ENCODE data around the gene CBX2.

GRCh38 chr17:79738643-79739042, 39.3 kb upstream of the CBX2 start:
- TF ChIP-seq, protein P1, sequence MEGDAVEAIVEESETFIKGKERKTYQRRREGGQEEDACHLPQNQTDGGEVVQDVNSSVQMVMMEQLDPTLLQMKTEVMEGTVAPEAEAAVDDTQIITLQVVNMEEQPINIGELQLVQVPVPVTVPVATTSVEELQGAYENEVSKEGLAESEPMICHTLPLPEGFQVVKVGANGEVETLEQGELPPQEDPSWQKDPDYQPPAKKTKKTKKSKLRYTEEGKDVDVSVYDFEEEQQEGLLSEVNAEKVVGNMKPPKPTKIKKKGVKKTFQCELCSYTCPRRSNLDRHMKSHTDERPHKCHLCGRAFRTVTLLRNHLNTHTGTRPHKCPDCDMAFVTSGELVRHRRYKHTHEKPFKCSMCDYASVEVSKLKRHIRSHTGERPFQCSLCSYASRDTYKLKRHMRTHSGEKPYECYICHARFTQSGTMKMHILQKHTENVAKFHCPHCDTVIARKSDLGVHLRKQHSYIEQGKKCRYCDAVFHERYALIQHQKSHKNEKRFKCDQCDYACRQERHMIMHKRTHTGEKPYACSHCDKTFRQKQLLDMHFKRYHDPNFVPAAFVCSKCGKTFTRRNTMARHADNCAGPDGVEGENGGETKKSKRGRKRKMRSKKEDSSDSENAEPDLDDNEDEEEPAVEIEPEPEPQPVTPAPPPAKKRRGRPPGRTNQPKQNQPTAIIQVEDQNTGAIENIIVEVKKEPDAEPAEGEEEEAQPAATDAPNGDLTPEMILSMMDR (conservative IDR thresholded peaks at IDR 0.05; ENCODE audit: low read depth, low read length) = no peak
- no peak for TF ChIP-seq POLR2A (IDR thresholded peaks at IDR 0.05; ENCODE audit: low read depth, low read length)
